Measurements from ENCODE around the gene NDUFS7. TPM values are rescaled to one million over a fixed set of nuclear protein-coding genes. Genes with fewer than 3 reads are reported as not detected.

NDUFS7 gene
- total RNA-seq, 1 donor from 2014 or later: 15.4 TPM

GRCh38 chr19:1396019-1396767 is 12.5 kb downstream of the NDUFS7 start:
- H3K36me3 ChIP-seq: no peaks in the 10 kb centered on the region
- no peak overlapping the region for H3K4me3 ChIP-seq
- H4K20me1 ChIP-seq (ENCODE audit: low read depth): peaks cover 24% of the 10 kb centered on the region
- H3K4me2 ChIP-seq: no peak overlapping the region
- peaks cover 2% of the 10 kb centered on the region for H3K4me1 Mint-ChIP-seq
- H2AFZ ChIP-seq (replicated peaks): no peak overlapping the region
- H3K27ac Mint-ChIP-seq: no peak overlapping the region
- no peak overlapping the region for H3K9ac ChIP-seq
- H3K4me1 ChIP-seq: no peaks in the 10 kb centered on the region
- peaks cover 8% of the 10 kb centered on the region for H3K79me2 ChIP-seq (ENCODE audit: low read depth)
- H3K9me3 Mint-ChIP-seq: no peaks in the 10 kb centered on the region
- peaks cover 2% of the 10 kb centered on the region for H3K27me3 Mint-ChIP-seq (ENCODE audit: insufficient read depth, low read depth)
- H3K27ac ChIP-seq: no peak overlapping the region
- peaks cover 6% of the 10 kb centered on the region for H3K36me3 Mint-ChIP-seq
- no peaks in the 10 kb centered on the region for H3F3A ChIP-seq (ENCODE audit: low read depth)
- no peak for TF ChIP-seq EZH2phosphoT487 (IDR thresholded peaks at IDR 0.05)
- TF ChIP-seq CTCF (IDR thresholded peaks at IDR 0.05): no peak
- TF ChIP-seq EZH2 (IDR thresholded peaks at IDR 0.05): no peak
- no peaks in the 10 kb centered on the region for H3K27me3 ChIP-seq
- no peak for DNase-seq (ENCODE audit: low spot score)
- H3K4me3 Mint-ChIP-seq: no peak overlapping the region
- no peaks in the 10 kb centered on the region for H3K9me3 ChIP-seq (ENCODE audit: low read depth)

- Histone ChIP-seq H3K36me3 (no peaks in the 10 kb centered on the region), H3K4me1 (no peaks in the 10 kb centered on the region), H3K9me3 (ENCODE audit: low read depth) (no peaks in the 10 kb centered on the region), H4K20me1 (ENCODE audit: low read depth) (peaks cover 24% of the 10 kb centered on the region), H3K9ac (no peak overlapping the region), H3F3A (ENCODE audit: low read depth) (no peaks in the 10 kb centered on the region), H3K4me2 (no peak overlapping the region), H3K27me3 (peaks cover 4% of the 10 kb centered on the region), H2AFZ (replicated peaks) (no peak overlapping the region), H3K79me2 (ENCODE audit: low read depth) (peaks cover 8% of the 10 kb centered on the region), H3K27ac (no peak overlapping the region), H3K4me3 (no peak overlapping the region)
- Mint-ChIP-seq H3K4me1 (peaks cover 2% of the 10 kb centered on the region), H3K27me3 (ENCODE audit: insufficient read depth, low read depth) (peaks cover 2% of the 10 kb centered on the region), H3K36me3 (peaks cover 5% of the 10 kb centered on the region), H3K4me3 (no peak overlapping the region), H3K27ac (no peak overlapping the region), H3K9me3 (no peaks in the 10 kb centered on the region)
- DNase-seq (ENCODE audit: low spot score): no peak
- TF ChIP-seq CTCF (IDR thresholded peaks at IDR 0.05) (no peak), EZH2phosphoT487 (IDR thresholded peaks at IDR 0.05) (no peak), EZH2 (IDR thresholded peaks at IDR 0.05) (no peak)
Observed at GRCh38 chr19:1396768-1397679, 13.3 kb downstream of the NDUFS7 start.

- H3K4me1 ChIP-seq: no peaks in the 10 kb centered on the region
- H3K79me2 ChIP-seq (ENCODE audit: low read depth): peaks cover 8% of the 10 kb centered on the region
- H3K4me2 ChIP-seq: no peak overlapping the region
- Mint-ChIP-seq H3K36me3 (no peaks in the 10 kb centered on the region), H3K4me1 (peaks cover 4% of the 10 kb centered on the region), H3K27me3 (ENCODE audit: insufficient read depth, low read depth) (peaks cover 3% of the 10 kb centered on the region), H3K27ac (peak overlapping the region; percentile 46), H3K4me3 (peak overlapping the region; percentile 21), H3K9me3 (no peaks in the 10 kb centered on the region)
- H4K20me1 ChIP-seq (ENCODE audit: low read depth): peaks cover 24% of the 10 kb centered on the region
- H3K9ac ChIP-seq: no peak overlapping the region
- H3K27ac ChIP-seq: no peak overlapping the region
- H3K36me3 ChIP-seq: no peaks in the 10 kb centered on the region
- H3K9me3 ChIP-seq (ENCODE audit: low read depth): no peaks in the 10 kb centered on the region
- H3F3A ChIP-seq (ENCODE audit: low read depth): no peaks in the 10 kb centered on the region
- no peak for DNase-seq (ENCODE audit: low spot score)
- H3K27me3 ChIP-seq: peaks cover 7% of the 10 kb centered on the region
- H2AFZ ChIP-seq (replicated peaks): no peak overlapping the region
- no peak for TF ChIP-seq EZH2phosphoT487 (IDR thresholded peaks at IDR 0.05)
- H3K4me3 ChIP-seq: no peak overlapping the region
Observed at GRCh38 chr19:1397838-1398237, 14.1 kb downstream of the NDUFS7 start.

Data from neural progenitor cell (in vitro differentiated cells).